Esophagus squamous epithelium (tissue), 5 donors: ENCODE measurements around the gene MEGF6. TPM values are rescaled to one million over a fixed set of nuclear protein-coding genes. Genes with fewer than 3 reads are reported as not detected.

ENCODE experiments used
- DNase-seq: peaks from one replicate; lab custom pipeline; 2025; lab: John Stamatoyannopoulos, UW
- H3K27ac ChIP-seq, 4 donors: fragments of 200-600 bp; sonication (generic); one replicate each; pipeline ENCODE4 v1.5.1; 2016 to 2019; ENCODE audit warnings: mild to moderate bottlenecking in 1 of 4
- H3K27me3 ChIP-seq, 4 donors: fragments of 200-600 bp; sonication (generic); 1 replicate in 3 of 4; 2 replicates in 1 of 4; pipeline versions ENCODE4 v1.5.1 to v1.6.0; 2017 to 2021; ENCODE audit warnings: antibody characterized with exemption in 1 of 4
- H3K36me3 ChIP-seq, 3 donors: fragments of 200-600 bp; sonication (generic); one replicate each; pipeline ENCODE4 v1.5.1; 2016 to 2019
- H3K4me1 ChIP-seq, 3 donors: fragments of 200-600 bp; sonication (generic); one replicate each; pipeline ENCODE4 v1.5.1; 2017 to 2019
- H3K4me3 ChIP-seq, 4 donors: fragments of 200-600 bp; sonication (generic); 1 replicate in 3 of 4; 2 replicates in 1 of 4; pipeline ENCODE4 v1.5.1; 2016 to 2019; ENCODE audit warnings: mild to moderate bottlenecking in 2 of 4, moderate library complexity in 1 of 4
- H3K9me3 ChIP-seq, 3 donors: fragments of 200-600 bp; sonication (generic); one replicate each; pipeline ENCODE4 v1.5.1; 2016 to 2019
- CTCF ChIP-seq, 6 experiments: fragments of 450-650 bp in 4 of 6; fragments of 200-600 bp in 2 of 6; sonication (generic) in 2 of 6; IDR thresholded peaks; one replicate each; pipeline ENCODE4 v1.5.1; 2016 to 2019; ENCODE audit warnings: antibody characterized with exemption in 6 of 6, mild to moderate bottlenecking in 4 of 6, moderate library complexity in 4 of 6
- POLR2A ChIP-seq, 4 donors: fragments of 450-650 bp; IDR thresholded peaks; one replicate each; pipeline ENCODE4 v1.6.1; 2017; ENCODE audit warnings: antibody characterized with exemption in 4 of 4, mild to moderate bottlenecking in 4 of 4, moderate library complexity in 3 of 4
- WGBS, 2 donors: methylation state at CpG; one replicate each; pipeline ENCODE4 v1.1.5; 2018; 5-methylcytosine and 5-hydroxymethylcytosine counted together
- intact Hi-C: fragments of 100-400 bp; cut with DNase I; formaldehyde crosslinking; loops from one replicate; pipeline ENCODE4 v1.15.0; 2022
- total RNA-seq, 4 donors: library from RNA; depleted of rRNA; stranded (reverse); fragments of >200 nt; gene quantifications; one replicate each; pipeline ENCODE4 v1.1.0, GENCODE V29; 2016
- donor health status: DM: yes; HTN: yes; CAD: no.

The MEGF6 gene
- total RNA-seq, 4 donors from 2014 or later: 8.8 to 27.1 (median 16.8) TPM

- no peak overlapping the region for H3K27ac ChIP-seq
- no peak overlapping the region for H3K4me3 ChIP-seq
- H3K9me3 ChIP-seq: no peaks in the 10 kb centered on the region
- DNase-seq: no peak
- peaks cover 0 to 86% (median 2%) of the 10 kb centered on the region in 4 donors for H3K27me3 ChIP-seq
- no peaks in the 10 kb centered on the region for H3K36me3 ChIP-seq
- intact Hi-C loops: no loop called here
- H3K4me1 ChIP-seq: peaks cover 18 to 23% (median 22%) of the 10 kb centered on the region in 3 donors
- 67 to 84% methylated on average over 11 to 12 of the region's 24 CpGs for WGBS, 2 donors
- TF ChIP-seq POLR2A (IDR thresholded peaks at IDR 0.05): no peak
- TF ChIP-seq CTCF (IDR thresholded peaks at IDR 0.05): no peak
Measured at GRCh38 chr1:3609769-3610526, 1.4 kb downstream of the MEGF6 start.

- Histone ChIP-seq H3K36me3 (no peaks in the 10 kb centered on the region), H3K27ac (no peak overlapping the region), H3K9me3 (no peaks in the 10 kb centered on the region), H3K27me3 (peaks cover 0 to 87% (median 2%) of the 10 kb centered on the region in 4 donors), H3K4me1 (peaks cover 18 to 23% (median 22%) of the 10 kb centered on the region in 3 donors), H3K4me3 (no peak overlapping the region)
- WGBS, 2 donors: 66 to 78% methylated on average over 4 to 8 of the region's 22 CpGs
- intact Hi-C loops: no loop called here
- TF ChIP-seq CTCF (IDR thresholded peaks at IDR 0.05): no peak
- TF ChIP-seq POLR2A (IDR thresholded peaks at IDR 0.05): no peak
- DNase-seq: no peak
Measured at GRCh38 chr1:3609016-3609768, 2.1 kb downstream of the MEGF6 start.

GRCh38 chr1:3608154-3608553, 3.2 kb downstream of the MEGF6 start:
- Histone ChIP-seq H3K4me3 (no peak overlapping the region), H3K36me3 (no peaks in the 10 kb centered on the region), H3K9me3 (no peaks in the 10 kb centered on the region), H3K4me1 (peaks cover 18 to 23% (median 22%) of the 10 kb centered on the region in 3 donors), H3K27me3 (peaks cover 0 to 87% (median 2%) of the 10 kb centered on the region in 4 donors), H3K27ac (no peak overlapping the region)
- no CpG with 5 or more reads among the region's 7 CpGs for WGBS, 2 donors
- intact Hi-C loops: no loop called here
- TF ChIP-seq POLR2A (IDR thresholded peaks at IDR 0.05) (no peak), CTCF (IDR thresholded peaks at IDR 0.05) (no peak)
- DNase-seq: no peak

GRCh38 chr1:3607703-3608065, 3.6 kb downstream of the MEGF6 start:
- DNase-seq: no peak
- Histone ChIP-seq H3K27me3 (peaks cover 0 to 82% (median 2%) of the 10 kb centered on the region in 4 donors), H3K9me3 (no peaks in the 10 kb centered on the region), H3K4me1 (peaks cover 18 to 23% (median 22%) of the 10 kb centered on the region in 3 donors), H3K4me3 (no peak overlapping the region), H3K27ac (no peak overlapping the region), H3K36me3 (no peaks in the 10 kb centered on the region)
- TF ChIP-seq POLR2A (IDR thresholded peaks at IDR 0.05) (no peak), CTCF (IDR thresholded peaks at IDR 0.05) (no peak)
- 80% methylated on average over 1 of the region's 18 CpGs; no CpG with 5 or more reads in 1 of the 2 donors for WGBS, 2 donors
- intact Hi-C loops: no loop called here
